GM12878 (cell line): ENCODE measurements around the gene NT5DC3. TPM values are rescaled to one million over a fixed set of nuclear protein-coding genes. Genes with fewer than 3 reads are reported as not detected.

Experiments
- DPF2 ChIP-seq: fragments of 450-650 bp; IDR thresholded peaks from 2 replicates; pipeline ENCODE4 v1.6.1; 2017; ENCODE audit warnings: mild to moderate bottlenecking
- EED ChIP-seq: sonication (generic); IDR thresholded peaks from 2 replicates; pipeline ENCODE4 v1.6.1; 2016; ENCODE audit warnings: antibody characterized with exemption, low read depth
- JUND ChIP-seq: IDR thresholded peaks from 2 replicates; pipeline ENCODE4 v1.6.1; 2012; ENCODE audit warnings: low read depth, mild to moderate bottlenecking, low read length, improper control_type of control experiment, moderate library complexity
- NFXL1 ChIP-seq: fragments of 450-650 bp; IDR thresholded peaks from 2 replicates; pipeline ENCODE4 v1.6.1; 2017; ENCODE audit warnings: antibody characterized with exemption, mild to moderate bottlenecking, borderline replicate concordance
- PAX5 ChIP-seq: IDR thresholded peaks from 2 replicates; pipeline ENCODE4 v1.6.1; 2011; ENCODE audit warnings: low read depth, low read length, borderline replicate concordance
- ZBTB40 ChIP-seq: fragments of 450-650 bp; IDR thresholded peaks from 2 replicates; pipeline ENCODE4 v1.6.1; 2016; ENCODE audit warnings: mild to moderate bottlenecking, moderate library complexity, borderline replicate concordance
- polyA plus RNA-seq, 11 experiments: library from polyadenylated mRNA; depleted of rRNA in 4 of 11; unstranded in 6 of 11; stranded (reverse) in 5 of 11; fragments of >200 nt; fragmentation: Nextera tagmentation in 4 of 11; fragmentation: Illumina TruSeq in 1 of 11; extraction: Ambion mirVana in 4 of 11; extraction: Trizol in 1 of 11; gene quantifications; 1 replicate in 1 of 11; 2 replicates in 10 of 11; pipeline versions ENCODE4 v1.2.1 to v1.2.3, GENCODE V29; 2011 to 2016; ENCODE audit warnings: inconsistent platforms in 2 of 11, missing spikeins in 2 of 11, low read depth in 1 of 11
- total RNA-seq, 4 experiments: library from RNA; depleted of rRNA in 3 of 4; stranded (reverse); fragments of >200 nt in 3 of 4; fragmentation: Illumina TruSeq in 1 of 4; extraction: Trizol in 1 of 4; gene quantifications; 2 replicates each; pipeline versions ENCODE4 v1.2.1 to v1.2.3, GENCODE V29; 2013 to 2021
- TF ChIP-seq, protein P1 (sequence below): fragments of 450-650 bp; IDR thresholded peaks from 2 replicates; pipeline ENCODE4 v1.6.1; 2017; ENCODE audit warnings: mild to moderate bottlenecking, moderate library complexity

Gene NT5DC3
- total and polyA plus RNA-seq, 10 of the 15 experiments (the other 5 are each of a cell fraction or from before 2014, with no cell fraction given) = 2.0 to 12.4 (median 5.9) TPM

DNA sequence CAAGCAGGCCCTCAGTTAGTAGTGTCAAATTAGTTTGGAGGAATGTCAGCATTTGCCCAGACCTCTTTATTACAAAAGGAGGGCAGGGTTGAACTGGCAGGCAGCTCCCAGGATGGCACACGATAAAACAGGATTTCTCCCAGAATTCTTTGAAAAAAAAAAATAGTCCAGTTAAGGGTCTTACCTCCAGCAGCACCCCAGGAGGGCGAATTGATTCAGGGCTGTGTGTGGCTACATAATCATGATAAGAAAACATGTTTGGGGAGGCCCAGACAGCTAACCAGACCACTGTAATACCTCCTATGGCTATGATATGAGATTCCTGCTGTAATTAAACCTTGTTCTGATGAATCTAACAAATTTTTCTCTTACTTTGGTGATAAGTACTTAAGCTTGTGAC, 38.8 kb upstream of the NT5DC3 start (continued):
- TF ChIP-seq, protein P1, sequence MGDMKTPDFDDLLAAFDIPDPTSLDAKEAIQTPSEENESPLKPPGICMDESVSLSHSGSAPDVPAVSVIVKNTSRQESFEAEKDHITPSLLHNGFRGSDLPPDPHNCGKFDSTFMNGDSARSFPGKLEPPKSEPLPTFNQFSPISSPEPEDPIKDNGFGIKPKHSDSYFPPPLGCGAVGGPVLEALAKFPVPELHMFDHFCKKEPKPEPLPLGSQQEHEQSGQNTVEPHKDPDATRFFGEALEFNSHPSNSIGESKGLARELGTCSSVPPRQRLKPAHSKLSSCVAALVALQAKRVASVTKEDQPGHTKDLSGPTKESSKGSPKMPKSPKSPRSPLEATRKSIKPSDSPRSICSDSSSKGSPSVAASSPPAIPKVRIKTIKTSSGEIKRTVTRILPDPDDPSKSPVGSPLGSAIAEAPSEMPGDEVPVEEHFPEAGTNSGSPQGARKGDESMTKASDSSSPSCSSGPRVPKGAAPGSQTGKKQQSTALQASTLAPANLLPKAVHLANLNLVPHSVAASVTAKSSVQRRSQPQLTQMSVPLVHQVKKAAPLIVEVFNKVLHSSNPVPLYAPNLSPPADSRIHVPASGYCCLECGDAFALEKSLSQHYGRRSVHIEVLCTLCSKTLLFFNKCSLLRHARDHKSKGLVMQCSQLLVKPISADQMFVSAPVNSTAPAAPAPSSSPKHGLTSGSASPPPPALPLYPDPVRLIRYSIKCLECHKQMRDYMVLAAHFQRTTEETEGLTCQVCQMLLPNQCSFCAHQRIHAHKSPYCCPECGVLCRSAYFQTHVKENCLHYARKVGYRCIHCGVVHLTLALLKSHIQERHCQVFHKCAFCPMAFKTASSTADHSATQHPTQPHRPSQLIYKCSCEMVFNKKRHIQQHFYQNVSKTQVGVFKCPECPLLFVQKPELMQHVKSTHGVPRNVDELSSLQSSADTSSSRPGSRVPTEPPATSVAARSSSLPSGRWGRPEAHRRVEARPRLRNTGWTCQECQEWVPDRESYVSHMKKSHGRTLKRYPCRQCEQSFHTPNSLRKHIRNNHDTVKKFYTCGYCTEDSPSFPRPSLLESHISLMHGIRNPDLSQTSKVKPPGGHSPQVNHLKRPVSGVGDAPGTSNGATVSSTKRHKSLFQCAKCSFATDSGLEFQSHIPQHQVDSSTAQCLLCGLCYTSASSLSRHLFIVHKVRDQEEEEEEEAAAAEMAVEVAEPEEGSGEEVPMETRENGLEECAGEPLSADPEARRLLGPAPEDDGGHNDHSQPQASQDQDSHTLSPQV = no peak
- TF ChIP-seq ZBTB40 = no peak
- no peak for TF ChIP-seq JUND
- no peak for TF ChIP-seq DPF2
- TF ChIP-seq NFXL1 = no peak
- no peak for TF ChIP-seq PAX5
- no peak for TF ChIP-seq EED
